ENCODE data around the gene SERPINI1.
"Not testable (repeated sequence)": the region's sequence is repeated elsewhere in the genome, so short reads cannot be mapped to it uniquely, and the experiment has no call there.

The SERPINI1 gene

GRCh38 chr3:167810236-167810635 lies 74.7 kb downstream of the SERPINI1 start:
- no peak for DNase-seq

GRCh38 chr3:167811031-167811430 lies 75.5 kb downstream of the SERPINI1 start:
- DNase-seq: no peak

GRCh38 chr3:167813169-167814123 lies 77.9 kb downstream of the SERPINI1 start:
- DNase-seq: no peak

GRCh38 chr3:167814441-167814951 lies 79.0 kb downstream of the SERPINI1 start:
- peak; percentile 77 to 94 for DNase-seq

GRCh38 chr3:167816953-167817352 lies 81.4 kb downstream of the SERPINI1 start:
- no peak for DNase-seq

- no peak for DNase-seq
These were observed 84.8 kb downstream of the SERPINI1 start for GRCh38 chr3:167820102-167820865.

- no peak for DNase-seq
These were observed 85.8 kb downstream of the SERPINI1 start for GRCh38 chr3:167821248-167821805.

- no peak for DNase-seq
These were observed 88.2 kb downstream of the SERPINI1 start for GRCh38 chr3:167823738-167824137.

- not testable (repeated sequence) for DNase-seq
These were observed 92.1 kb downstream of the SERPINI1 start for GRCh38 chr3:167827588-167827987.

GRCh38 chr3:167829071-167829470 lies 93.5 kb downstream of the SERPINI1 start:
- DNase-seq: no peak

GRCh38 chr3:167830007-167830406 lies 94.5 kb downstream of the SERPINI1 start:
- DNase-seq: no peak

- DNase-seq: no peak
These were observed 99.8 kb downstream of the SERPINI1 start for GRCh38 chr3:167835359-167835758.

- no peak for DNase-seq
These were observed 100.4 kb downstream of the SERPINI1 start for GRCh38 chr3:167835953-167836352.

- DNase-seq: no peak
These were observed 101.9 kb downstream of the SERPINI1 start for GRCh38 chr3:167837466-167837865.

GRCh38 chr3:167839460-167840134 lies 104.1 kb downstream of the SERPINI1 start:
- DNase-seq: no peak

- no peak for DNase-seq
These were observed 104.7 kb downstream of the SERPINI1 start for GRCh38 chr3:167840247-167840646.

GRCh38 chr3:167843481-167843880 lies 108.0 kb downstream of the SERPINI1 start:
- no peak for DNase-seq

GRCh38 chr3:167843886-167844285 lies 108.4 kb downstream of the SERPINI1 start:
- DNase-seq: no peak

- no peak for DNase-seq
These were observed 109.0 kb downstream of the SERPINI1 start for GRCh38 chr3:167844528-167844927.

GRCh38 chr3:167851171-167851570 lies 115.7 kb downstream of the SERPINI1 start:
- no peak for DNase-seq

GRCh38 chr3:167851749-167852148 lies 116.2 kb downstream of the SERPINI1 start:
- DNase-seq: no peak

GRCh38 chr3:167852216-167852615 lies 116.7 kb downstream of the SERPINI1 start:
- no peak for DNase-seq

- no peak for DNase-seq
These were observed 118.5 kb downstream of the SERPINI1 start for GRCh38 chr3:167854063-167854462.

All from NCI-H2081 (cell line).